GM18951 (cell line): ENCODE measurements around the gene CTPS2.

Experiments
- POLR2A ChIP-seq: IDR thresholded peaks from 4 replicates; pipeline ENCODE4 v1.6.1; 2011; ENCODE audit warnings: mild to moderate bottlenecking; ENCODE audit not compliant: insufficient read length, insufficient read depth; ENCODE audit errors: extremely low read depth
- in situ Hi-C: fragments of 300-500 bp; cut with MboI; formaldehyde crosslinking; loops from one replicate; pipeline ENCODE4 v1.12.0; 2022; ENCODE audit warnings: low sequenced_read_pairs, mixed read lengths, inconsistent platforms; ENCODE audit not compliant: unreplicated experiment

Gene CTPS2

DNA sequence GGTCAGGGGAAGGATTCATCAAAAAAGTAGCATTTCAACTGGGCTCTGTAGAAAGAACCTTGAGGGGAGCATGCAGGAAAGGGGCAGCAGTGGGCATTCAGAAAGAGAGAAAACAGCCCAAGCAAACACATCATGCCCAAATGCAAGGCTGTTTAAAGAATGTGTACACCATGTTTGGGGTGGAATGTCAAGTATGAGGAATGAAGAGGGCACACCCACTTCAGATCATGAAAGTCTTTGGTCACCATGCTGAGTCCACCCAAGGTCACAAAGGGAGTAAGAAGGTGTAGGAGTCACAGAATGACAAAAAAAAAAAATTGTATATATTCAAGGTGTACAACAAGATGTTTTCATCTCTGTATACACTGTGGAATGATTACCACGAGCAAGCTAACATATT lies 53.1 kb downstream of the CTPS2 start:
- in situ Hi-C loops = no loop called here
- TF ChIP-seq POLR2A = no peak

GRCh38 chrX:16658284-16658683 lies 54.2 kb downstream of the CTPS2 start:
- TF ChIP-seq POLR2A = no peak
- in situ Hi-C loops = no loop called here

DNA sequence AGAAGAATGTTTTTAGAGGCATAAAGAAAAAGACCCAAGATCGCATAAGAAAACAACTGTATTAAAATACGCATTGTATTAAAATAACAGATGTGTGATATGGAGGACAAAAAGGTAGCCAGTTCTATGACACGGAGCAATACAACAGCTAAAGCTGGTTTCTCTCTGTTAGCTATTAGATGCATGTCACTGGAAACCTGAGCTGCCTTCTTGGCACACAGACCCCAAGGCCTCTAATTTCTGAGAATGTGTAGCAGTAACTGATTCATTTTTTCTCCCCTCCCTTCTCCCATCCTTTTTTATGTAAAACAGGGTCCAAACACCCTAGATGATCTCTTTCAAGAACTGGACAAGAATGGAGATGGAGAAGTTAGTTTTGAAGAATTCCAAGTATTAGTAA lies 58.4 kb downstream of the CTPS2 start:
- in situ Hi-C loops = no loop called here
- TF ChIP-seq POLR2A = no peak

DNA sequence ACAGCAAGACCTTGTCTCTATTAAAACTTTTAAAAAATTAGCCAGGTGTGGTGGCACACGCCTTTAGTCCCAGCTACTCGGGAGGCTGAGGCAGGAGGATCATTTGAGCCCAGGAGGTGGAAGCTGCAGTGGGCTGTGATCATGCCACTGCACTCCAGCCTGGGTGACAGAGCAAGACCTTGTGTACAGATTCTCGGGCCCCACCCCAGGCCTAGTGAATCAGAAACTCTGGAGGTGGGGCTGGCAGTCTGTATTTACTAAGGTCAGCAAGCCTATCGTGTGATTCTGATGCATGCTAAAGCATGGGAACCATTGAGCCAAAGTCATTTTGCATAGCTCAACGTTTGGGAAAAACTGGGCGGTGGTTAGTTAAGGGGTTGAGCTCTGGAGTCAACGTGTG lies 59.0 kb downstream of the CTPS2 start:
- in situ Hi-C loops = no loop called here
- TF ChIP-seq POLR2A = no peak

GRCh38 chrX:16651391-16652024 lies 61.0 kb downstream of the CTPS2 start:
- in situ Hi-C loops = no loop called here
- no peak for TF ChIP-seq POLR2A

GRCh38 chrX:16649858-16650257 lies 62.6 kb downstream of the CTPS2 start, which contains the start of gene S100G:
S100G (plus strand) TSS chrX:16650158; CDS start chrX:16651007, 849 bp downstream.
- in situ Hi-C loops = no loop called here
- TF ChIP-seq POLR2A = no peak

DNA sequence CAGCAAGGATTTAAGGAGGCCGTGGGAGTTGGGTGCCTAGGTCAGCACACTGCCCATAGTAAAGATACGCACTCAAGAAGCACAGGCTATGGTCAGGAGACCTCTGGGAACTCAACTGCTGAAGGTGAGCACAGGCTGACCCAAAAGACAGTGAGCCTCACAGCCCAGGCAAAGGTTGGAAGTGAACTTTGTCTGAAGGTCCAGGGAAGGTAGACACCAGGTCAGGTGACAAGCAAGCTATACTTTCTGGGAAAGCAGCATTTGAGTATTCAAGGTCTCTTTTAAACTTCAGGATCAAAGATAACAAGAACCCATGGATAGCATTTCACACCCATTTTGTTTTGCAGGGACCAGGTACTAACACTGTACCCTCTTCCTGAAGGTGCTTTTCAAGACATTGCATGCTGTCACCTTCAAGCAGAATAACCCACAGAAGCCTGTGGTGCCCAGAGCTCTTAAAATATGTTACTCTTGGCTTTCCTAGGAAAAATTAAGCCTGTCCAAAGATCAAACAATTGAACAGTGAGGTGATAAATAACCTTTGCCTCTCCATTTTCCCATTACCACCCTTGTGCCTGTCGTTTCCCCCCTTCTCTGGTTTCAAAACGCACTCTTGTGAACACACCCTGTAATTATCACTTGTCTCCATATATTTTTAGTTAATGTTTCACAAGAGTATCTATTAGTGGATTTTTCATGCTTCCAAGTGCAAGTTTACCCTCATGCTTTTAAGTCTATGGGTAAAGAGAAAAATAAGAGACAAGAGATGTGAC lies 65.9 kb downstream of the CTPS2 start:
- TF ChIP-seq POLR2A = no peak
- in situ Hi-C loops = no loop called here

DNA sequence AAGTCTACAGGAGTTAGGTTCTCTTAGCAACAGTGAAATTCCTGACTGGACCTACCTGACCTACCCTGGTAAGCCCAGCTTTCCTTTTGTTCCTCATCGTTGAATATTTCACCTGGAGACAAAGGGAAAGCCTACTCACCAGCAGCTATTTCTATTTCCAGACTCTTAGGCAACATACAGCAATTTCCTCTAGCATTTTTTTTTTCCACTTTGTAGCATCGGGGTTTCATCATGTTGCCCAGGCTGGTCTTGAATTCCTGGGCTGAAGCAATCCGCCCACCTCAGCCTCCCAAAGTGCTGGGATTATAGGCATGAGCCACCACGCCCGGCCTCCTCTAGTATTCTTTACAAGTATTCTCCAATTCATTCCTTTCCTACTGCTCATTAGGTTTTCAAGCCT lies 69.3 kb downstream of the CTPS2 start:
- in situ Hi-C loops = no loop called here

DNA sequence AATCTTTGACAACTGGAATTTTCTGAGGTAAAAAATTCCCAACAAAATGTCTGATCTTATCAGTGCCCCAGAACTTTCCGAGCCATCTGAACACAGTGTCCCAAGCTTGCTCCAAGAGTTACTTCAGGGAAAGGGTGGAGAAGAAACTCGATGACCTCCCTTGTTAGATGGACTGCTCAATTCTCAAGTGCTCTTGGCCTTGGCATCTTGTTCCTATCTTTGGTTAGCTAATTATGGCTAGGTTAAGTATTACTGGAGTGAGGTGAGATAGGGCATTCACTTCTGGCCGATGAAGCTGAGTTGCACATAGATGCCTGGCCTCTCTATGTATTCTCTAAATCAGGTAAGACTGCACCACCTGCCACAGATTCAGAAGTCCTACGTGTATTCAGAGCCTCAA lies 71.6 kb downstream of the CTPS2 start:
- in situ Hi-C loops = no loop called here
- TF ChIP-seq POLR2A = no peak

More for the DNA sequence above, 69.3 kb downstream of the CTPS2 start:
- TF ChIP-seq POLR2A = no peak

GRCh38 chrX:16639966-16640365 lies 72.5 kb downstream of the CTPS2 start:
- no peak for TF ChIP-seq POLR2A
- in situ Hi-C loops = no loop called here

GRCh38 chrX:16638533-16638932 lies 73.9 kb downstream of the CTPS2 start:
- TF ChIP-seq POLR2A = no peak
- in situ Hi-C loops = no loop called here

DNA sequence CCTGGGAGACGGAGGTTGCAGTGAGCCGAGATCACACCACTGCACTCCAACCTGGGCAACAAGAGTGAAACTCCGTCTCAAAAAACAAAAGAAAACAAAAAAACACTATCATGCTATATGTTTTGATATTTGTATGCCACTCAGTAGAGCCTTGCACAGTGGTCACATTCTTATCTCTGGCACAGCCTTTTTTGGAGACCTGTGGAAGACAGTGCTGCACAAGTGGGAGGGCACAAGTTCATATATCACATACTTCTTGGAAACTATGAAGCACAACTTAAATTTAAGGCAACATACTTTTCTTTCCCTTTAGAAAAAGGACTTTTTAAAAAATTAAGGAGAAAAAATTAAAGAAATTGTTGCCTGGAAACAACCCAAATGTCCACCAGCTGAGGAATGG lies 76.9 kb downstream of the CTPS2 start:
- in situ Hi-C loops = no loop called here

DNA sequence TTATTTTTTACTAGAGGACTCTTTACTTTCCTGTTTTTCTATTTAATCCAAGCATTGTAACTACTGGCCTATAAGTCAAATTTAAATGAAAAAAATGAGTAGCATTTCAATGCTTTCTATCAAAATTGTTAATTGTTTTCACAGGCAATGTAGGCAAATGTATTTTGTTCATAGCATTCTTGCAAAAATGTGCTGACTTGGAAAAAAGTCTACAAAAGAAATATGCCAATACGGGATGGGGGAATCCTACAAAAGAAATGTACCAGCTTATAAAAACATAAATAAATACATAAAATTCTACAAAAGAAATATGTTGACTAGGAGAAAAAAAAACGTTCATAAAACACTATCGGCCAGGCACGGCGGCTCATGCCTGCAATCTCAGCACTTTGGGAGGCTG lies 77.4 kb downstream of the CTPS2 start:
- in situ Hi-C loops = no loop called here
- TF ChIP-seq POLR2A = no peak

More for the DNA sequence above, 76.9 kb downstream of the CTPS2 start:
- no peak for TF ChIP-seq POLR2A

GRCh38 chrX:16633754-16634153 lies 78.7 kb downstream of the CTPS2 start:
- TF ChIP-seq POLR2A = no peak
- in situ Hi-C loops = no loop called here
